AG09309 (cell line): ENCODE data around the gene VMAC.
A peak's percentile ranks its signal among the peaks of the same experiment; 100 is the strongest.

Experiments used
- DNase-seq: peaks from one replicate; pipeline ENCODE4 v3.0.0-alpha.2; 2010; ENCODE audit warnings: low read depth
- H3K4me3 ChIP-seq: 2 replicates; pipeline ENCODE4 v1.5.1; 2011; ENCODE audit warnings: mild to moderate bottlenecking, low read depth, low read length, moderate library complexity; ENCODE audit not compliant: control insufficient read depth
- CTCF ChIP-seq: IDR thresholded peaks from 2 replicates; pipeline ENCODE4 v1.5.1; 2011; ENCODE audit warnings: mild to moderate bottlenecking, low read depth, low read length, inconsistent platforms; ENCODE audit not compliant: insufficient read depth, control insufficient read depth; ENCODE audit errors: missing control alignments

VMAC gene

GRCh38 chr19:5953680-5954213 lies 49.1 kb downstream of the VMAC start:
- TF ChIP-seq CTCF: no peak
- peak; percentile 25 for DNase-seq
- no peak overlapping the region for H3K4me3 ChIP-seq

- H3K4me3 ChIP-seq: no peak overlapping the region
- TF ChIP-seq CTCF: no peak
- no peak for DNase-seq
Observed at GRCh38 chr19:5954293-5954692, 49.6 kb downstream of the VMAC start.

GRCh38 chr19:5955636-5955935 lies 50.9 kb downstream of the VMAC start:
- no peak overlapping the region for H3K4me3 ChIP-seq

GRCh38 chr19:5956323-5956722 lies 51.7 kb downstream of the VMAC start:
- no peak overlapping the region for H3K4me3 ChIP-seq
- TF ChIP-seq CTCF: no peak
- DNase-seq: no peak

More at GRCh38 chr19:5955636-5955935, 50.9 kb downstream of the VMAC start:
- DNase-seq: peak; percentile 21
- no peak for TF ChIP-seq CTCF

- no peak for TF ChIP-seq CTCF
- no peak for DNase-seq
- H3K4me3 ChIP-seq: no peak overlapping the region
Observed at GRCh38 chr19:5956728-5957127, 52.1 kb downstream of the VMAC start.

- TF ChIP-seq CTCF: no peak
- no peak for DNase-seq
- H3K4me3 ChIP-seq: no peak overlapping the region
Observed at GRCh38 chr19:5957170-5957569, 52.5 kb downstream of the VMAC start.
